Measurements from ENCODE around the gene SCNN1G. TPM values are rescaled to one million over a fixed set of nuclear protein-coding genes. Genes with fewer than 3 reads are reported as not detected.

SCNN1G gene
- polyA plus RNA-seq, 3 donors: not detected

GRCh38 chr16:23185656-23186055, 3.1 kb downstream of the SCNN1G start:
- H3K9me3 Mint-ChIP-seq: peaks cover 0 to 10% (median 6%) of the 10 kb centered on the region in 7 donors
- peaks cover 45 to 67% (median 56%) of the 10 kb centered on the region in 3 donors for H3K27me3 Mint-ChIP-seq (ENCODE audit: low read depth in 3 of 3)
- no peak overlapping the region for H3K27ac ChIP-seq (ENCODE audit: low read depth in 1 of 2, low read length in 2 of 2)
- H3K9me3 ChIP-seq (replicated peaks in 1 of 2; ENCODE audit: control insufficient read depth in 1 of 2, insufficient read depth in 1 of 2, low read length in 2 of 2): no peaks in the 10 kb centered on the region
- 73% methylated on average over 11 of the region's 11 CpGs for WGBS (ENCODE audit: insufficient coverage)
- H3K79me2 ChIP-seq (ENCODE audit: insufficient read depth, low read length): no peaks in the 10 kb centered on the region
- no peak overlapping the region for H3K4me3 ChIP-seq (replicated peaks in 1 of 3; ENCODE audit: low read depth in 2 of 3, low read length in 3 of 3)
- no peak overlapping the region for H3K4me2 ChIP-seq (replicated peaks; ENCODE audit: extremely low read depth, low read length, poor library complexity, severe bottlenecking)
- no peak overlapping the region for H3K4me3 Mint-ChIP-seq
- H3K9ac ChIP-seq (ENCODE audit: insufficient read depth, low read length, poor library complexity, severe bottlenecking): no peak overlapping the region
- H3K4me1 Mint-ChIP-seq: peaks cover 4% of the 10 kb centered on the region
- intact Hi-C loops (cut with micrococcal nuclease): loop anchor here in 1 of 2 donors (2.0 kb wide), 1 partner anchor 25 kb away; no protein-coding TSS in a partner anchor
- no peak overlapping the region for H3K27ac Mint-ChIP-seq
- no peak for TF ChIP-seq CTCF (IDR thresholded peaks at IDR 0.05)
- no peak for DNase-seq
- no peaks in the 10 kb centered on the region for H3K36me3 ChIP-seq (replicated peaks in 1 of 2; ENCODE audit: control insufficient read depth in 1 of 2, insufficient read depth in 2 of 2, low read length in 2 of 2)
- H3K27me3 ChIP-seq (ENCODE audit: control insufficient read depth in 2 of 2, insufficient read depth in 2 of 2, low read length in 2 of 2): peaks cover 30 to 51% of the 10 kb centered on the region in 2 donors
- H4K20me1 ChIP-seq (ENCODE audit: insufficient read depth, low read length): no peaks in the 10 kb centered on the region
- H3K36me3 Mint-ChIP-seq: no peaks in the 10 kb centered on the region
- H2AFZ ChIP-seq (ENCODE audit: insufficient read depth, low read depth, low read length, poor library complexity, severe bottlenecking): no peak overlapping the region
- H3K4me1 ChIP-seq (ENCODE audit: control insufficient read depth in 1 of 2, insufficient read depth in 2 of 2, low read length in 2 of 2): peaks cover 5 to 12% of the 10 kb centered on the region in 2 donors

GRCh38 chr16:23186171-23186570, 3.6 kb downstream of the SCNN1G start:
- Mint-ChIP-seq H3K27me3 (ENCODE audit: low read depth in 3 of 3) (peaks cover 44 to 64% (median 53%) of the 10 kb centered on the region in 3 donors), H3K36me3 (no peaks in the 10 kb centered on the region), H3K9me3 (peaks cover 0 to 10% (median 6%) of the 10 kb centered on the region in 7 donors), H3K4me1 (peaks cover 4% of the 10 kb centered on the region), H3K4me3 (peak overlapping the region; percentile 29 to 31), H3K27ac (no peak overlapping the region)
- intact Hi-C loops (cut with micrococcal nuclease): no loop called here
- Histone ChIP-seq H3K27ac (ENCODE audit: low read depth in 1 of 2, low read length in 2 of 2) (no peak overlapping the region), H3K9me3 (replicated peaks in 1 of 2; ENCODE audit: control insufficient read depth in 1 of 2, insufficient read depth in 1 of 2, low read length in 2 of 2) (no peaks in the 10 kb centered on the region), H4K20me1 (ENCODE audit: insufficient read depth, low read length) (no peaks in the 10 kb centered on the region), H3K9ac (ENCODE audit: insufficient read depth, low read length, poor library complexity, severe bottlenecking) (no peak overlapping the region), H3K4me1 (ENCODE audit: control insufficient read depth in 1 of 2, insufficient read depth in 2 of 2, low read length in 2 of 2) (peaks cover 5 to 12% of the 10 kb centered on the region in 2 donors), H2AFZ (ENCODE audit: insufficient read depth, low read depth, low read length, poor library complexity, severe bottlenecking) (no peak overlapping the region), H3K36me3 (replicated peaks in 1 of 2; ENCODE audit: control insufficient read depth in 1 of 2, insufficient read depth in 2 of 2, low read length in 2 of 2) (no peaks in the 10 kb centered on the region), H3K27me3 (ENCODE audit: control insufficient read depth in 2 of 2, insufficient read depth in 2 of 2, low read length in 2 of 2) (peaks cover 28 to 47% of the 10 kb centered on the region in 2 donors), H3K79me2 (ENCODE audit: insufficient read depth, low read length) (no peaks in the 10 kb centered on the region), H3K4me3 (replicated peaks in 1 of 3; ENCODE audit: low read depth in 2 of 3, low read length in 3 of 3) (no peak overlapping the region), H3K4me2 (replicated peaks; ENCODE audit: extremely low read depth, low read length, poor library complexity, severe bottlenecking) (no peak overlapping the region)
- 84% methylated on average over 24 of the region's 24 CpGs for WGBS (ENCODE audit: insufficient coverage)
- no peak for TF ChIP-seq CTCF (IDR thresholded peaks at IDR 0.05)
- DNase-seq: no peak

Measured in CD14-positive monocyte (primary cell).